ENCODE data around the gene ZNF516. TPM values are rescaled to one million over a fixed set of nuclear protein-coding genes. Genes with fewer than 3 reads are reported as not detected.

Gene ZNF516
- total RNA-seq, 1 experiment from 2014 or later = 22.6 TPM

- Histone ChIP-seq H2BK20ac (ENCODE audit: low read depth, low read length, poor library complexity, severe bottlenecking) (no peak overlapping the region), H4K8ac (replicated peaks; ENCODE audit: insufficient read length, low read depth, low read length) (no peak overlapping the region), H3K27me3 (ENCODE audit: insufficient read depth, low read length) (no peaks in the 10 kb centered on the region), H3K4ac (ENCODE audit: low read depth, low read length) (no peak overlapping the region), H3K79me1 (ENCODE audit: insufficient read depth, low read depth, low read length, poor library complexity, severe bottlenecking) (no peaks in the 10 kb centered on the region), H3K23ac (ENCODE audit: insufficient read length, low read depth, low read length) (no peak overlapping the region), H2AFZ (ENCODE audit: low read length) (no peak overlapping the region), H3K9ac (ENCODE audit: extremely low read depth, insufficient read length, low read length) (no peak overlapping the region), H3K79me2 (ENCODE audit: insufficient read depth, low read length) (no peaks in the 10 kb centered on the region), H3K18ac (ENCODE audit: insufficient read length, low read depth, low read length) (no peak overlapping the region), H3K27ac (ENCODE audit: insufficient read length, low read depth, low read length) (no peak overlapping the region), H2BK15ac (ENCODE audit: low read depth, low read length) (no peak overlapping the region), H3K4me1 (ENCODE audit: insufficient read depth, low read length) (peaks cover 3% of the 10 kb centered on the region; the same call in 1 of the 2 replicates), H3K9me3 (ENCODE audit: control insufficient read depth, low read depth, low read length) (no peaks in the 10 kb centered on the region), H3K56ac (ENCODE audit: insufficient read length, low read depth, low read length) (no peak overlapping the region), H4K20me1 (ENCODE audit: control insufficient read depth, insufficient read depth, insufficient read length) (no peaks in the 10 kb centered on the region), H2BK120ac (ENCODE audit: low read depth, low read length, poor library complexity, severe bottlenecking) (no peak overlapping the region), H3K4me2 (ENCODE audit: insufficient read depth, insufficient read length, low read length) (no peak overlapping the region), H3K14ac (ENCODE audit: insufficient read depth, low read length) (no peak overlapping the region), H2AK5ac (ENCODE audit: insufficient read length, low read length) (no peak overlapping the region), H3K23me2 (ENCODE audit: insufficient read length, low read depth, low read length, poor library complexity, severe bottlenecking) (peaks cover 6% of the 10 kb centered on the region), H4K5ac (ENCODE audit: insufficient read length, low read depth, low read length) (no peak overlapping the region), H4K91ac (ENCODE audit: insufficient read length, low read depth, low read length) (no peak overlapping the region), H2BK12ac (ENCODE audit: insufficient read length, low read depth, low read length) (no peak overlapping the region), H3T11ph (ENCODE audit: low read length) (no peak overlapping the region), H2BK5ac (ENCODE audit: insufficient read length, low read length) (no peak overlapping the region)
- Mint-ChIP-seq H3K4me3 (no peak overlapping the region), H3K27ac (no peak overlapping the region), H3K4me1 (peaks cover 18 to 22% of the 10 kb centered on the region in 2 experiments), H3K36me3 (ENCODE audit: insufficient read depth in 1 of 3, low read depth in 3 of 3) (no peaks in the 10 kb centered on the region; a peak in 1 of 7 replicates), H3K27me3 (ENCODE audit: low read depth) (peaks cover 21% of the 10 kb centered on the region), H3K9me3 (no peaks in the 10 kb centered on the region)
- TF ChIP-seq CTCF (conservative IDR thresholded peaks at IDR 0.05) = no peak
- no CpG with 5 or more reads among the region's 23 CpGs for WGBS (ENCODE audit: extremely low coverage, insufficient read length, low lambda C conversion rate)
- no peak for DNase-seq
Observed at GRCh38 chr18:76529433-76529811, 34.4 kb upstream of the ZNF516 start.

Data from H9 (cell line).